Caco-2 (cell line): ENCODE results near the gene PCBD2. TPM values are rescaled to one million over a fixed set of nuclear protein-coding genes. Genes with fewer than 3 reads are reported as not detected.
A peak's percentile ranks its signal among the peaks of the same experiment; 100 is the strongest.

Experiments
- BruUV-seq: library from RNA; stranded (reverse); fragments of 400-500 nt; replicated peaks from 2 replicates; lab custom pipeline; 2021; lab: Mats Ljungman, UMichigan
- CTCF ChIA-PET: fragments of 300-600 bp; sonication (Branson Sonifier 250); formaldehyde crosslinking; loops from one replicate; lab custom pipeline; 2022; ENCODE audit warnings: antibody characterized with exemption; lab: Charles Lee
- POLR2A ChIA-PET: fragments of 300-600 bp; sonication (Branson Sonifier 250); formaldehyde crosslinking; loops from one replicate; lab custom pipeline; 2022; ENCODE audit warnings: antibody characterized with exemption; lab: Charles Lee
- DNase-seq, 2 experiments: peaks; one replicate each; pipeline versions ENCODE4 v3.0.0 to v3.0.0-alpha.2; 2020 to 2022
- H3K27me3 ChIP-seq: replicated peaks from 2 replicates; pipeline ENCODE4 v1.6.0; 2011; ENCODE audit warnings: low read length; ENCODE audit not compliant: control insufficient read depth, insufficient read depth
- H3K36me3 ChIP-seq: 2 replicates; pipeline ENCODE4 v1.5.1; 2011; ENCODE audit warnings: low read length; ENCODE audit not compliant: control insufficient read depth, insufficient read depth
- H3K4me1 ChIP-seq: fragments of 250-450 bp; sonication (Bioruptor Pico); 2 replicates; pipeline ENCODE4 v1.5.1; 2020; ENCODE audit warnings: mild to moderate bottlenecking
- H3K4me3 ChIP-seq: 2 replicates; pipeline ENCODE4 v1.5.1; 2011; ENCODE audit warnings: low read depth, mild to moderate bottlenecking, control low read depth, low read length
- H3K9me3 ChIP-seq: fragments of 250-450 bp; sonication (Bioruptor Pico); 2 replicates; pipeline ENCODE4 v1.5.1; 2020; ENCODE audit warnings: mild to moderate bottlenecking, moderate library complexity
- H3K27ac Mint-ChIP-seq: one replicate; pipeline ENCODE4 v1.8.0; 2022; ENCODE audit warnings: mixed read lengths; ENCODE audit not compliant: unreplicated experiment
- H3K27me3 Mint-ChIP-seq: one replicate; pipeline ENCODE4 v1.8.0; 2022; ENCODE audit warnings: mixed read lengths; ENCODE audit not compliant: insufficient read depth, unreplicated experiment
- H3K36me3 Mint-ChIP-seq: one replicate; pipeline ENCODE4 v1.8.0; 2022; ENCODE audit warnings: mild to moderate bottlenecking, mixed read lengths; ENCODE audit not compliant: insufficient read depth, unreplicated experiment
- H3K4me1 Mint-ChIP-seq: one replicate; pipeline ENCODE4 v1.8.0; 2022; ENCODE audit warnings: low read depth, mixed read lengths; ENCODE audit not compliant: unreplicated experiment
- H3K4me3 Mint-ChIP-seq: one replicate; pipeline ENCODE4 v1.8.0; 2022; ENCODE audit warnings: mild to moderate bottlenecking, moderate library complexity, mixed read lengths; ENCODE audit not compliant: unreplicated experiment
- H3K9me3 Mint-ChIP-seq: one replicate; pipeline ENCODE4 v1.8.0; 2022; ENCODE audit warnings: mixed read lengths; ENCODE audit not compliant: unreplicated experiment
- intact Hi-C: fragments of 100-400 bp; cut with micrococcal nuclease; formaldehyde crosslinking; loops from one replicate; pipeline ENCODE4 v1.10.0; 2022; ENCODE audit not compliant: unreplicated experiment
- total RNA-seq: library from RNA; stranded (reverse); gene quantifications from 2 replicates; pipeline ENCODE4 v1.2.3, GENCODE V29; 2022
- TF ChIP-seq, protein P1 (sequence below), 2 experiments: fragments of 200-600 bp in 1 of 2; IDR thresholded peaks; 1 replicate in 1 of 2; 2 replicates in 1 of 2; pipeline versions ENCODE4 v1.5.1 to v1.8.0; 2011 to 2022; ENCODE audit warnings: antibody characterized with exemption in 1 of 2, control low read depth in 1 of 2, inconsistent platforms in 1 of 2, low read depth in 1 of 2, low read length in 1 of 2, mild to moderate bottlenecking in 1 of 2, moderate library complexity in 1 of 2; ENCODE audit not compliant: insufficient read depth in 1 of 2, severe bottlenecking in 1 of 2, unreplicated experiment in 1 of 2

The PCBD2 gene
- total RNA-seq, 1 experiment from 2014 or later = 24.2 TPM

DNA sequence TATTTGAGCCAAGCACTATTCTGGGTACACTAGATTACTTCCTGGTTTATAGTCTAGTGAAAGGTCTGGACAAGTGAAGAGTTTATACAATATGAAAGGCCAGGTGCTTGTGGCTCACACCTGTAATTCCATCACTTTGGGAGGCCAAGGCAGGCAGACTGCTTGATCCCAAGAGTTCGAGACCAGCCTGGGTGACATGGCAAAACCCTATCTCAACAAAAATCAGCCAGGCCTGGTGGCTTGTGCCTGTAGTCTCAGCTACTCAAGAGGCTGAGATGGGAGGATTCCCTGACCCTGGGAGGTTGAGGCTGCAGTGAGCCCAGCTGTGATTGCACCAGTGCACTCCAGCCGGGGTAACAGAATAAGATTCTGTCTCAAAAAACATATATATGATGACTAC lies 40.2 kb upstream of the PCBD2 start:
- no TSS peak for BruUV-seq
- no peaks in the 10 kb centered on the region for H3K27me3 Mint-ChIP-seq
- H3K4me3 Mint-ChIP-seq = no peak overlapping the region
- no peak for DNase-seq
- Histone ChIP-seq H3K27me3 (no peaks in the 10 kb centered on the region), H3K4me1 (no peaks in the 10 kb centered on the region), H3K36me3 (no peaks in the 10 kb centered on the region), H3K9me3 (no peaks in the 10 kb centered on the region), H3K4me3 (no peak overlapping the region)
- H3K9me3 Mint-ChIP-seq = no peaks in the 10 kb centered on the region
- POLR2A ChIA-PET = no interaction called here
- peaks cover 17% of the 10 kb centered on the region for H3K36me3 Mint-ChIP-seq
- no peaks in the 10 kb centered on the region for H3K4me1 Mint-ChIP-seq
- CTCF ChIA-PET = no interaction called here
- intact Hi-C loops = no loop called here
- H3K27ac Mint-ChIP-seq = no peak overlapping the region
- TF ChIP-seq, protein P1, sequence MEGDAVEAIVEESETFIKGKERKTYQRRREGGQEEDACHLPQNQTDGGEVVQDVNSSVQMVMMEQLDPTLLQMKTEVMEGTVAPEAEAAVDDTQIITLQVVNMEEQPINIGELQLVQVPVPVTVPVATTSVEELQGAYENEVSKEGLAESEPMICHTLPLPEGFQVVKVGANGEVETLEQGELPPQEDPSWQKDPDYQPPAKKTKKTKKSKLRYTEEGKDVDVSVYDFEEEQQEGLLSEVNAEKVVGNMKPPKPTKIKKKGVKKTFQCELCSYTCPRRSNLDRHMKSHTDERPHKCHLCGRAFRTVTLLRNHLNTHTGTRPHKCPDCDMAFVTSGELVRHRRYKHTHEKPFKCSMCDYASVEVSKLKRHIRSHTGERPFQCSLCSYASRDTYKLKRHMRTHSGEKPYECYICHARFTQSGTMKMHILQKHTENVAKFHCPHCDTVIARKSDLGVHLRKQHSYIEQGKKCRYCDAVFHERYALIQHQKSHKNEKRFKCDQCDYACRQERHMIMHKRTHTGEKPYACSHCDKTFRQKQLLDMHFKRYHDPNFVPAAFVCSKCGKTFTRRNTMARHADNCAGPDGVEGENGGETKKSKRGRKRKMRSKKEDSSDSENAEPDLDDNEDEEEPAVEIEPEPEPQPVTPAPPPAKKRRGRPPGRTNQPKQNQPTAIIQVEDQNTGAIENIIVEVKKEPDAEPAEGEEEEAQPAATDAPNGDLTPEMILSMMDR (IDR thresholded peaks at IDR 0.05; ENCODE audit: insufficient read depth in 1 of 2, low read depth in 1 of 2, low read length in 1 of 2, severe bottlenecking in 1 of 2, unreplicated experiment in 1 of 2) = no peak

DNA sequence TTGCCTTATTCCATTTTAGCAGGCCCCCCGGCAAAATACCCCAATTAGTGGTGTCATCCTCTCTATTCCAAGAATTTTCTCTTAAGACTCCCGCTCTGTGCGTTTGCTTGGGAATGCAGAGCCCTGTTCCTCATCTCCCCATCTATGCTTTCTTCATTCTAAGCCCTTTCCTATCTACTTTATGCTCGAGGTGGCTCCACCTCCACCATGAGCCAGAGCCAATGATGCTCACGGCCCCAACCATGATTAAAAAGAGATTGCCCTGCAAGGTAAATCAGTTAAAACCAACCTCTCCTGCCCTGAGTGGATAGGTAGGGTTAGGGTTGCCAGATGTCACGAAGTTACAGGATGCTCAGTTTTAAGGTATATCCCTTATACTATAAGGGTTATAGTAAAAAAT lies 31.4 kb upstream of the PCBD2 start:
- Histone ChIP-seq H3K9me3 (no peaks in the 10 kb centered on the region), H3K4me3 (peak overlapping the region; percentile 88), H3K27me3 (no peaks in the 10 kb centered on the region), H3K4me1 (no peaks in the 10 kb centered on the region; the same call in 1 of the 2 replicates), H3K36me3 (no peaks in the 10 kb centered on the region)
- peak overlapping the region; percentile 90 for H3K27ac Mint-ChIP-seq
- intact Hi-C loops = no loop called here
- no peaks in the 10 kb centered on the region for H3K27me3 Mint-ChIP-seq
- no peak for DNase-seq
- TF ChIP-seq, protein P1 (IDR thresholded peaks at IDR 0.05; ENCODE audit: insufficient read depth in 1 of 2, low read depth in 1 of 2, low read length in 1 of 2, severe bottlenecking in 1 of 2, unreplicated experiment in 1 of 2) = no peak
- TSS peak; percentile 80 for BruUV-seq
- H3K9me3 Mint-ChIP-seq = no peaks in the 10 kb centered on the region
- H3K4me3 Mint-ChIP-seq = peak overlapping the region; percentile 93
- POLR2A ChIA-PET = interaction anchor here (0.5 to 1.1 kb wide), 4 partner anchors 28 to 131 kb away, joined by 3 to 5 read pairs (median 3); partner anchors contain the start of genes C5orf24 and PCBD2
- CTCF ChIA-PET = interaction anchor here (1.5 kb wide), 1 partner anchor 31 kb away, joined by 11 read pairs; the partner anchor contains the start of gene PCBD2
- peaks cover 6% of the 10 kb centered on the region for H3K4me1 Mint-ChIP-seq
- peaks cover 11% of the 10 kb centered on the region for H3K36me3 Mint-ChIP-seq

DNA sequence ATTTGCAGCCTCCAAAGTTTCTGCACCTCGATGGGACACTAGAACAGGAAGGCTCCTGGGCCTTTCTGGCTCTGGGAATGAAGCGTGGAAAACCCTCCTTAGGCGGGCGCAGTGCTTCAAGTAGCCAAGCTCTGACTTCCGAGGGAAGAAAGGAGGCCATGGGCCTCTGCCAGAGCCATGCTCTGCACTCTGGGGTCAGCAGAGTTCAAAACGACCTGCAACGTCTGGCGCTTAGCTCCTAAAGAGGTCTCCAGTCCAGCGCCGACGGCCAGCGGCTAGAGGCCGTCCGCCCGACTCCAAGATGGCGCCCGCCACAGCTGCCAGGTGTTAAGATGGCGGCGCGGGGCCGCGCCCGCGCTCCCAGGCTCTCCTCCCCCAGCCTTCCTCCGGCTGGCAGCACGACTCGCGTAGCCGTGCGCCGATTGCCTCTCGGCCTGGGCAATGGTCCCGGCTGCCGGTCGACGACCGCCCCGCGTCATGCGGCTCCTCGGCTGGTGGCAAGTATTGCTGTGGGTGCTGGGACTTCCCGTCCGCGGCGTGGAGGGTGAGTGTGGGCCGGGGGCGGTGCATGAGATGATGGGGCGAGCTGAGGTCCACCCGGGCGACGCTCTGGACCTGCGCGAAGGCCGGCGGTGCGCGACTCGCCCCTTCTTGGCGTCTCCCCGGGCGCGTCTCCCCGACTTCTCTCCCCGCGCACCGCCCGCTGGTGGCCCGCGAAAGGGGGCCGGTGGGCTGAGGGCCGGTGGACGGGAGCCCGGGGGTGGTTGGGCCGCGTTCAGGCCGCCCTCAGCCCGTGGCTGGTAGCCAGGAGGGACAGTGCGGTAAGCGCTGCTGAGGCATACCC lies 30.7 kb upstream of the PCBD2 start, which contains the start of gene TXNDC15:
Gene TXNDC15, plus strand, starts transcription at position 385 of the 844 bp plus-strand sequence. Its CDS starts 57 bp downstream, at position 442.
- TF ChIP-seq, protein P1 (IDR thresholded peaks at IDR 0.05; ENCODE audit: insufficient read depth in 1 of 2, low read depth in 1 of 2, low read length in 1 of 2, severe bottlenecking in 1 of 2, unreplicated experiment in 1 of 2) = no peak

More for the DNA sequence above, 30.7 kb upstream of the PCBD2 start, which contains the start of gene TXNDC15:
- H3K27ac Mint-ChIP-seq = peak within 1 kb of the TSS; percentile 90
- H3K4me1 Mint-ChIP-seq = peaks cover 6% of the 10 kb centered on the region
- no peaks in the 10 kb centered on the region for H3K27me3 Mint-ChIP-seq
- peak; percentile 83 to 89 for DNase-seq
- Histone ChIP-seq H3K36me3 (no peaks in the 10 kb centered on the region), H3K9me3 (no peaks in the 10 kb centered on the region), H3K27me3 (no peaks in the 10 kb centered on the region), H3K4me1 (no peaks in the 10 kb centered on the region; the same call in 1 of the 2 replicates), H3K4me3 (peak within 1 kb of the TSS; percentile 88)
- peaks cover 11% of the 10 kb centered on the region for H3K36me3 Mint-ChIP-seq
- ChIA-PET CTCF (interaction anchor here (1.5 kb wide), 1 partner anchor 30 kb away, joined by 11 read pairs; the partner anchor contains the start of gene PCBD2), POLR2A (interaction anchor here (0.5 to 1.1 kb wide), 5 partner anchors 16 to 132 kb away, joined by 3 to 5 read pairs (median 3); partner anchors contain the start of genes C5orf24 and PCBD2)
- peak within 1 kb of the TSS; percentile 93 for H3K4me3 Mint-ChIP-seq
- TSS peak; percentile 44 for BruUV-seq
- intact Hi-C loops = loop anchor here (1.0 kb wide), 2 partner anchors 28 to 30 kb away; no protein-coding TSS in a partner anchor
- H3K9me3 Mint-ChIP-seq = no peaks in the 10 kb centered on the region
